Measurements from ENCODE around the gene CENATAC. TPM values are rescaled to one million over a fixed set of nuclear protein-coding genes. Genes with fewer than 3 reads are reported as not detected.
"Not testable (repeated sequence)": the region's sequence is repeated elsewhere in the genome, so short reads cannot be mapped to it uniquely, and the experiment has no call there.

CENATAC gene
- total RNA-seq, result 34.5 and 42.8 TPM in 2 replicates

GRCh38 chr11:118997627-118998387 lies at the start of gene CENATAC:
TSS of gene CENATAC (plus strand) at chr11:118998138. CDS start at chr11:118998198, 60 bp downstream.
- H3K4me3 ChIP-seq (ENCODE audit: low read depth, low read length), result peak within 1 kb of the TSS; percentile 89
- TF ChIP-seq CTCF (IDR thresholded peaks at IDR 0.05; ENCODE audit: insufficient read depth, low read depth, low read length), result peak; percentile 11
- DNase-seq (ENCODE audit: low read depth), result peak; percentile 88

GRCh38 chr11:118953265-118953664 lies 44.7 kb upstream of the CENATAC start:
- TF ChIP-seq CTCF (IDR thresholded peaks at IDR 0.05; ENCODE audit: insufficient read depth, low read depth, low read length), result no peak
- H3K4me3 ChIP-seq (ENCODE audit: low read depth, low read length), result no peak overlapping the region
- no peak for DNase-seq (ENCODE audit: low read depth)

GRCh38 chr11:118953976-118954375 lies 44.0 kb upstream of the CENATAC start:
- H3K4me3 ChIP-seq (ENCODE audit: low read depth, low read length); DNase-seq (ENCODE audit: low read depth): not testable (repeated sequence)

DNA sequence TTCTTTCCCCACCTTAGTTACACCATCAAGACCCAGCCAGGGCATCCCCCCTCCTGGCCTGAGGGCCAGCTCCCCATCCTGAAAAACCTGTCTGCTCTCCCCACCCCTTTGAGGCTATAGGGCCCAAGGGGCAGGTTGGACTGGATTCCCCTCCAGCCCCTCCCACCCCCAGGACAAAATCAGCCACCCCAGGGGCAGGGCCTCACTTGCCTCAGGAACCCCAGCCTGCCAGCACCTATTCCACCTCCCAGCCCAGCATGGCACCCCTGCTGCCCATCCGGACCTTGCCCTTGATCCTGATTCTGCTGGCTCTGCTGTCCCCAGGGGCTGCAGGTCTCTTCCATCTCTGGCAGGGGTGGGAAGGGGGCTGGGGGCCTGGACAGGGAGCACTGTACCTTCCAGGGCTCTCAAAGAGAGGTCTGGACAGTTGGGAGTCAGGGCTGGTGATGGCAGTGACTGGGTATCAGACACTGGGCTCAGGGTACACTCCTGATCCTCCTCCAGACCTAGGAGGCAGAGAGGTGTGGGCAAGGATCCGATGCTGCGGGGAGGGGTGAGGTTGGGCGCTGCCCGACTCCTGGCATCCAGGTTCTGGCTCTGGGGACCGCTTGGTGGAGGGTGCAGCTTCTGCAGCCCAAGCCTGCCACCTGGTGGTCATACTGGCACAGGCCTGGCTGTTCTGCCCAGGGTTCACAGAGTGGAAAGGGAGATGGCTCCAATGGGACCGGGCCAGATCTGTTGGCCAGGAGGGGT lies 41.7 kb upstream of the CENATAC start, which contains the start of gene UPK2:
Gene UPK2 (plus strand): TSS at position 205 of the 753 bp plus-strand sequence. CDS start 53 bp downstream, at position 258.
- DNase-seq (ENCODE audit: low read depth), result peak; percentile 78
- peak; percentile 95 for TF ChIP-seq CTCF (IDR thresholded peaks at IDR 0.05; ENCODE audit: insufficient read depth, low read depth, low read length)
- H3K4me3 ChIP-seq (ENCODE audit: low read depth, low read length), result no peak within 1 kb of the TSS

GRCh38 chr11:118956847-118957469 lies 41.0 kb upstream of the CENATAC start:
- no peak for DNase-seq (ENCODE audit: low read depth)
- no peak overlapping the region for H3K4me3 ChIP-seq (ENCODE audit: low read depth, low read length)
- TF ChIP-seq CTCF (IDR thresholded peaks at IDR 0.05; ENCODE audit: insufficient read depth, low read depth, low read length), result no peak

DNA sequence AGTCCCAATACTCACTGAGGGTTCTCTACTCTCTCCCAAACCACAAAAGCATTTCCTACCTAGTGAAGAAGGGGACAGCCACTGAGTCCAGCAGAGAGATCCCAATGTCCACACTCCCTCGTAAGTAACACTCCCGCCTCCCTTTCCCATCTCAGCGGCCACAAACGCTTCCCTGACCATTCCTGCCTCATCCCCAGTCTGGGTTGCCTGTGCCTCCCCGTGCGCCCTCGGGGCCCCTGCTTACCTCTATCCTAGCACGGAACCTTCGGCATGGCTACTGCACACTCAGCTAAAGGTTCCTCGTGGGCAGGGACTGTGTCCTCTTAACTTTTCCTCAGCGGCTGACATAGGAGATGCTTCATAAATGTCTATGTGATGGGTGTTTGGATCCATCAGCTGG lies 40.4 kb upstream of the CENATAC start:
- TF ChIP-seq CTCF (IDR thresholded peaks at IDR 0.05; ENCODE audit: insufficient read depth, low read depth, low read length), result no peak

DNA sequence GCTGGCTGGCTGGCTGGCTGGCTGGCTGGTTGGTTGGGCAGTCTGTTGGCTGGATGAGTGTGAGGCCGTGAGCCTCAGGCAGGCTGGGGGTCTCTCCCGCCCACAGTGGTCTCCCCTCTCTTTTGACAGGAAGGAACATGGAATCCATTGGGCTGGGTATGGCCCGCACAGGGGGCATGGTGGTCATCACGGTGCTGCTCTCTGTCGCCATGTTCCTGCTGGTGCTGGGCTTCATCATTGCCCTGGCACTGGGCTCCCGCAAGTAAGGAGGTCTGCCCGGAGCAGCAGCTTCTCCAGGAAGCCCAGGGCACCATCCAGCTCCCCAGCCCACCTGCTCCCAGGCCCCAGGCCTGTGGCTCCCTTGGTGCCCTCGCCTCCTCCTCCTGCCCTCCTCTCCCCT lies 40.0 kb upstream of the CENATAC start:
- DNase-seq (ENCODE audit: low read depth), result no peak
- no peak overlapping the region for H3K4me3 ChIP-seq (ENCODE audit: low read depth, low read length)
- TF ChIP-seq CTCF (IDR thresholded peaks at IDR 0.05; ENCODE audit: insufficient read depth, low read depth, low read length), result no peak

More for the DNA sequence above, 40.4 kb upstream of the CENATAC start:
- DNase-seq (ENCODE audit: low read depth), result no peak
- H3K4me3 ChIP-seq (ENCODE audit: low read depth, low read length), result no peak overlapping the region
